ENCODE results near the gene TBX15.

DNA sequence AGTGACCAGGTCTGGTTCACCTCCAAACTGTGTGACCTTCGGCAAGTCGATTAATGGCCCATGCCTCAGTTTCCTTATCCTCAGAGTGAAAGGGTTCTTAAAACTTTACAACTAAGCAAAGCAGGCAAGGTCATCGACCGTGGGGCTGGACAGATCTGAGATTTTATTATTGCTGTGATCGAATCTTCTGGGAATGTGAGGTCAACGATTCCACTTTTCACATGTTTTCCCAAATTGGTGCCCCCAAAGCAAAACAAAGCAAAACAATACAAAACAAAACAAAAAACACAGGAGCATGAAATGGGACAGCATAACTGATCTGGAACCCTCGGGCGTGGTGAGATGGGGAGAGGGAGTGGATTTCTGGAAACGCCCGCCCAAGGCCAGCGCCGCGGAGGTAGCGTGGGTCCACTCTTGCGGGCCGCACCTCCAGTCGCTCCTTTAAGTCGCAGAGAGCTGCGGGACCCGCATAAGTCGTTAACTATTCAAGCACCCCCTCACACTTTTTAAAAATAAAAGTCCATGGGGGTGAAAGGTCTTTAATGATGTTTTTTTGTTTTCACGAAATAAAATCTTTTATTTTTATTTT, 4.2 kb upstream of the TBX15 start:
- TF ChIP-seq, protein P1, sequence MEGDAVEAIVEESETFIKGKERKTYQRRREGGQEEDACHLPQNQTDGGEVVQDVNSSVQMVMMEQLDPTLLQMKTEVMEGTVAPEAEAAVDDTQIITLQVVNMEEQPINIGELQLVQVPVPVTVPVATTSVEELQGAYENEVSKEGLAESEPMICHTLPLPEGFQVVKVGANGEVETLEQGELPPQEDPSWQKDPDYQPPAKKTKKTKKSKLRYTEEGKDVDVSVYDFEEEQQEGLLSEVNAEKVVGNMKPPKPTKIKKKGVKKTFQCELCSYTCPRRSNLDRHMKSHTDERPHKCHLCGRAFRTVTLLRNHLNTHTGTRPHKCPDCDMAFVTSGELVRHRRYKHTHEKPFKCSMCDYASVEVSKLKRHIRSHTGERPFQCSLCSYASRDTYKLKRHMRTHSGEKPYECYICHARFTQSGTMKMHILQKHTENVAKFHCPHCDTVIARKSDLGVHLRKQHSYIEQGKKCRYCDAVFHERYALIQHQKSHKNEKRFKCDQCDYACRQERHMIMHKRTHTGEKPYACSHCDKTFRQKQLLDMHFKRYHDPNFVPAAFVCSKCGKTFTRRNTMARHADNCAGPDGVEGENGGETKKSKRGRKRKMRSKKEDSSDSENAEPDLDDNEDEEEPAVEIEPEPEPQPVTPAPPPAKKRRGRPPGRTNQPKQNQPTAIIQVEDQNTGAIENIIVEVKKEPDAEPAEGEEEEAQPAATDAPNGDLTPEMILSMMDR (IDR thresholded peaks at IDR 0.05) = no peak
- TF ChIP-seq POLR2A (IDR thresholded peaks at IDR 0.05) (no peak), EP300 (IDR thresholded peaks at IDR 0.05) (no peak)

Data from gastroesophageal sphincter (tissue), 3 donors.